Measurements from ENCODE around the gene IL32.

GRCh38 chr16:3017344-3017743 is 48.1 kb upstream of the IL32 start:
- TF ChIP-seq CTCF (IDR thresholded peaks at IDR 0.05; ENCODE audit: borderline replicate concordance, extremely low read depth, low read length, poor library complexity, severe bottlenecking) = no peak
- TF ChIP-seq EZH2 (IDR thresholded peaks at IDR 0.05; ENCODE audit: borderline replicate concordance, low read depth, low read length, severe bottlenecking) = no peak
